HepG2 (cell line): ENCODE measurements around the gene SMC1B. TPM values are rescaled to one million over a fixed set of nuclear protein-coding genes. Genes with fewer than 3 reads are reported as not detected.

Experiments
- ATAC-seq: fragments of 200-7000 bp; cut with Tn5 transposase; 3 replicates; pipeline ENCODE4 v1.9.1; 2020; ENCODE audit warnings: mild to moderate bottlenecking, moderate library complexity
- BruUV-seq: library from RNA; stranded (reverse); fragments of 400-500 nt; replicated peaks from 2 replicates; lab custom pipeline; 2021; lab: Mats Ljungman, UMichigan
- CTCF ChIA-PET: fragments of 300-600 bp; formaldehyde crosslinking; extraction: SDS; loops from one replicate; lab custom pipeline; 2021; ENCODE audit warnings: low total read pairs, inconsistent platforms, low intra/inter-chr PET ratio; lab: Yijun Ruan, JAX
- POLR2A ChIA-PET: fragments of 350-600 bp; sonication (Branson Sonifier 250); formaldehyde crosslinking; loops from one replicate; lab custom pipeline; 2020; ENCODE audit warnings: antibody characterized with exemption, inconsistent platforms; lab: Yijun Ruan, JAX
- DNase-seq: peaks from one replicate; pipeline ENCODE4 v3.0.0-alpha.2; 2015; ENCODE audit warnings: low spot score
- FAIRE-seq: peaks from 3 replicates; lab custom pipeline; 2011; peaks lifted over from hg19 to GRCh38; lab: Jason Lieb, UNC
- H2AFZ ChIP-seq: one replicate; pipeline ENCODE4 v1.6.1; 2011; ENCODE audit warnings: low read length, inconsistent platforms
- H3K27ac ChIP-seq: fragments of 300-600 bp; 3 replicates; pipeline ENCODE4 v1.8.0; 2011; ENCODE audit warnings: mixed run types, mild to moderate bottlenecking, mixed read lengths, low read length, inconsistent platforms; ENCODE audit not compliant: insufficient read depth; ENCODE audit errors: extremely low read length
- H3K27me3 ChIP-seq, 2 experiments: fragments of 200-600 bp in 1 of 2; 2 replicates in 1 of 2; 3 replicates in 1 of 2; pipeline versions ENCODE4 v1.6.0 to v1.8.0; 2011; ENCODE audit warnings: low read length in 2 of 2, mild to moderate bottlenecking in 2 of 2, moderate library complexity in 2 of 2, inconsistent platforms in 1 of 2; ENCODE audit not compliant: insufficient read depth in 2 of 2, control insufficient read depth in 1 of 2
- H3K36me3 ChIP-seq, 2 experiments: fragments of 200-600 bp in 1 of 2; replicated peaks in 1 of 2; 2 replicates in 1 of 2; 3 replicates in 1 of 2; pipeline versions ENCODE4 v1.5.1 to v1.8.0; 2011; ENCODE audit warnings: low read length in 2 of 2, inconsistent platforms in 1 of 2; ENCODE audit not compliant: insufficient read depth in 2 of 2, control insufficient read depth in 1 of 2
- H3K4me1 ChIP-seq: 2 replicates; pipeline ENCODE4 v1.5.1; 2012; ENCODE audit warnings: low read length, inconsistent platforms; ENCODE audit not compliant: insufficient read depth
- H3K4me2 ChIP-seq: 2 replicates; pipeline ENCODE4 v1.6.0; 2011; ENCODE audit warnings: low read depth, low read length, inconsistent platforms
- H3K4me3 ChIP-seq, 3 experiments: fragments of 200-600 bp in 1 of 3; sonication (generic), shearing (Covaris generic) in 1 of 3; replicated peaks in 1 of 3; 2 replicates each; pipeline ENCODE4 v1.5.1; 2011 to 2016; ENCODE audit warnings: low read length in 3 of 3, inconsistent platforms in 2 of 3, low read depth in 2 of 3, mild to moderate bottlenecking in 2 of 3, control low read depth in 1 of 3, mixed read lengths in 1 of 3; ENCODE audit not compliant: insufficient read depth in 1 of 3
- H3K79me2 ChIP-seq: one replicate; pipeline ENCODE4 v1.6.1; 2011; ENCODE audit warnings: low read length, inconsistent platforms; ENCODE audit not compliant: insufficient read depth
- H3K9ac ChIP-seq: 2 replicates; pipeline ENCODE4 v1.6.0; 2011; ENCODE audit warnings: mild to moderate bottlenecking, low read depth, low read length, inconsistent platforms; ENCODE audit not compliant: insufficient read depth
- H3K9me3 ChIP-seq: 2 replicates; pipeline ENCODE4 v1.5.1; 2012; ENCODE audit warnings: mild to moderate bottlenecking, low read length
- H4K20me1 ChIP-seq: 2 replicates; pipeline ENCODE4 v1.6.0; 2011; ENCODE audit warnings: inconsistent platforms, mild to moderate bottlenecking, low read length, moderate library complexity; ENCODE audit not compliant: insufficient read depth
- HOXA9 ChIP-seq: sonication (generic); formaldehyde crosslinking; IDR thresholded peaks from 2 replicates; pipeline ENCODE4 v1.8.1; 2022; ENCODE audit warnings: missing genetic modification reagents, mild to moderate bottlenecking, moderate library complexity, borderline replicate concordance
- MZF1 ChIP-seq: sonication (generic); formaldehyde crosslinking; IDR thresholded peaks from 2 replicates; pipeline ENCODE4 v1.8.1; 2023; ENCODE audit warnings: mild to moderate bottlenecking, missing genetic modification reagents, borderline replicate concordance
- WGBS: methylation state at CpG from one replicate; pipeline ENCODE4 v1.1.6; 2017; ENCODE audit warnings: low lambda C conversion rate; 5-methylcytosine and 5-hydroxymethylcytosine counted together
- in situ Hi-C: cut with HindIII; loops from 2 replicates; pipeline ENCODE4 v1.10.0; 2017; ENCODE audit warnings: low pct_unique_long_range_greater_than_20kb; ENCODE audit not compliant: extremely low pct_ligation_motif_present
- intact Hi-C: fragments of 100-400 bp; cut with micrococcal nuclease; formaldehyde crosslinking; loops from one replicate; pipeline ENCODE4 v1.10.0; 2022; ENCODE audit not compliant: unreplicated experiment
- polyA plus RNA-seq, 8 experiments: library from polyadenylated mRNA; depleted of rRNA in 3 of 8; stranded (reverse) in 7 of 8; unstranded in 1 of 8; fragments of >200 nt; fragmentation: Illumina TruSeq in 4 of 8; extraction: Trizol in 4 of 8; gene quantifications; 2 replicates each; pipeline versions ENCODE4 v1.2.1 to v1.2.3, GENCODE V29; 2011 to 2016; ENCODE audit warnings: low read depth in 4 of 8, missing spikeins in 1 of 8, mixed read lengths in 1 of 8; ENCODE audit not compliant: insufficient read depth in 1 of 8
- total RNA-seq, 5 experiments: library from RNA; depleted of rRNA; stranded (reverse); fragments of >200 nt; fragmentation: Illumina TruSeq; extraction: Trizol; gene quantifications; 2 replicates each; pipeline ENCODE4 v1.2.3, GENCODE V29; 2016; ENCODE audit warnings: low read depth in 1 of 5
- TF ChIP-seq, protein P1 (sequence below): sonication (generic); formaldehyde crosslinking; IDR thresholded peaks from 2 replicates; pipeline ENCODE4 v1.4.0; 2020; ENCODE audit warnings: missing genetic modification reagents
- TF ChIP-seq, protein P2 (sequence below): sonication (generic); formaldehyde crosslinking; IDR thresholded peaks from 2 replicates; pipeline ENCODE4 v1.8.1; 2022; ENCODE audit warnings: low read depth, mild to moderate bottlenecking, missing genetic modification reagents
- TF ChIP-seq, protein P3 (sequence below): sonication (generic); formaldehyde crosslinking; IDR thresholded peaks from 2 replicates; pipeline ENCODE4 v1.4.0; 2020; ENCODE audit warnings: mild to moderate bottlenecking, missing genetic modification reagents

The SMC1B gene
- total and polyA plus RNA-seq, 2 of the 13 experiments (the other 11 are each of a cell fraction or from before 2014, with no cell fraction given) = not detected

GRCh38 chr22:45389546-45389945, 23.9 kb downstream of the SMC1B start (continued):
- TF ChIP-seq, protein P1, sequence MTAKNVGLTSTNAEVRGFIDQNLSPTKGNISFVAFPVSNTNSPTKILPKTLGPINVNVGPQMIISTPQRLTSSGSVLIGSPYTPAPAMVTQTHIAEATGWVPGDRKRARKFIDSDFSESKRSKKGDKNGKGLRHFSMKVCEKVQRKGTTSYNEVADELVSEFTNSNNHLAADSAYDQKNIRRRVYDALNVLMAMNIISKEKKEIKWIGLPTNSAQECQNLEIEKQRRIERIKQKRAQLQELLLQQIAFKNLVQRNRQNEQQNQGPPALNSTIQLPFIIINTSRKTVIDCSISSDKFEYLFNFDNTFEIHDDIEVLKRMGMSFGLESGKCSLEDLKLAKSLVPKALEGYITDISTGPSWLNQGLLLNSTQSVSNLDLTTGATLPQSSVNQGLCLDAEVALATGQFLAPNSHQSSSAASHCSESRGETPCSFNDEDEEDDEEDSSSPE = no peak
- TF ChIP-seq, protein P2, sequence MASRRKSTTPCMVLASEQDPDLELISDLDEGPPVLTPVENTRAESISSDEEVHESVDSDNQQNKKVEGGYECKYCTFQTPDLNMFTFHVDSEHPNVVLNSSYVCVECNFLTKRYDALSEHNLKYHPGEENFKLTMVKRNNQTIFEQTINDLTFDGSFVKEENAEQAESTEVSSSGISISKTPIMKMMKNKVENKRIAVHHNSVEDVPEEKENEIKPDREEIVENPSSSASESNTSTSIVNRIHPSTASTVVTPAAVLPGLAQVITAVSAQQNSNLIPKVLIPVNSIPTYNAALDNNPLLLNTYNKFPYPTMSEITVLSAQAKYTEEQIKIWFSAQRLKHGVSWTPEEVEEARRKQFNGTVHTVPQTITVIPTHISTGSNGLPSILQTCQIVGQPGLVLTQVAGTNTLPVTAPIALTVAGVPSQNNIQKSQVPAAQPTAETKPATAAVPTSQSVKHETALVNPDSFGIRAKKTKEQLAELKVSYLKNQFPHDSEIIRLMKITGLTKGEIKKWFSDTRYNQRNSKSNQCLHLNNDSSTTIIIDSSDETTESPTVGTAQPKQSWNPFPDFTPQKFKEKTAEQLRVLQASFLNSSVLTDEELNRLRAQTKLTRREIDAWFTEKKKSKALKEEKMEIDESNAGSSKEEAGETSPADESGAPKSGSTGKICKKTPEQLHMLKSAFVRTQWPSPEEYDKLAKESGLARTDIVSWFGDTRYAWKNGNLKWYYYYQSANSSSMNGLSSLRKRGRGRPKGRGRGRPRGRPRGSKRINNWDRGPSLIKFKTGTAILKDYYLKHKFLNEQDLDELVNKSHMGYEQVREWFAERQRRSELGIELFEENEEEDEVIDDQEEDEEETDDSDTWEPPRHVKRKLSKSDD (CRISPR knock-in tag) = no peak
- TF ChIP-seq, all 625 proteins: peak for 0

- no peaks in the 10 kb centered on the region for H4K20me1 ChIP-seq
- no peak for ATAC-seq
- TF ChIP-seq HOXA9 (CRISPR knock-in tag) (no peak), MZF1 (CRISPR knock-in tag) (no peak)
- TF ChIP-seq, protein P3, sequence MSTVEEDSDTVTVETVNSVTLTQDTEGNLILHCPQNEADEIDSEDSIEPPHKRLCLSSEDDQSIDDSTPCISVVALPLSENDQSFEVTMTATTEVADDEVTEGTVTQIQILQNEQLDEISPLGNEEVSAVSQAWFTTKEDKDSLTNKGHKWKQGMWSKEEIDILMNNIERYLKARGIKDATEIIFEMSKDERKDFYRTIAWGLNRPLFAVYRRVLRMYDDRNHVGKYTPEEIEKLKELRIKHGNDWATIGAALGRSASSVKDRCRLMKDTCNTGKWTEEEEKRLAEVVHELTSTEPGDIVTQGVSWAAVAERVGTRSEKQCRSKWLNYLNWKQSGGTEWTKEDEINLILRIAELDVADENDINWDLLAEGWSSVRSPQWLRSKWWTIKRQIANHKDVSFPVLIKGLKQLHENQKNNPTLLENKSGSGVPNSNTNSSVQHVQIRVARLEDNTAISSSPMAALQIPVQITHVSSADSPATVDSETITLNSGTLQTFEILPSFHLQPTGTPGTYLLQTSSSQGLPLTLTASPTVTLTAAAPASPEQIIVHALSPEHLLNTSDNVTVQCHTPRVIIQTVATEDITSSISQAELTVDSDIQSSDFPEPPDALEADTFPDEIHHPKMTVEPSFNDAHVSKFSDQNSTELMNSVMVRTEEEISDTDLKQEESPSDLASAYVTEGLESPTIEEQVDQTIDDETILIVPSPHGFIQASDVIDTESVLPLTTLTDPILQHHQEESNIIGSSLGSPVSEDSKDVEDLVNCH (CRISPR knock-in tag) = no peak
- TF ChIP-seq, all 625 proteins: peak for 0
- CTCF ChIA-PET = no interaction called here
- FAIRE-seq (no peak), DNase-seq (no peak)
- H3K9ac ChIP-seq = no peak overlapping the region
- H3K27ac ChIP-seq = no peak overlapping the region
- POLR2A ChIA-PET = no interaction called here
- no peak overlapping the region for H2AFZ ChIP-seq
- no peaks in the 10 kb centered on the region; a peak in 1 of 5 replicates for H3K27me3 ChIP-seq
- H3K9me3 ChIP-seq = no peaks in the 10 kb centered on the region
- WGBS = 0% methylated on average over 2 of the region's 2 CpGs
- no peaks in the 10 kb centered on the region for H3K79me2 ChIP-seq
- H3K36me3 ChIP-seq = no peaks in the 10 kb centered on the region
- H3K4me1 ChIP-seq = no peaks in the 10 kb centered on the region
- no TSS peak for BruUV-seq
- in situ Hi-C loops = no loop called here
- intact Hi-C loops = no loop called here
- H3K4me2 ChIP-seq = no peak overlapping the region
- no peak overlapping the region for H3K4me3 ChIP-seq
Measured at GRCh38 chr22:45381348-45381747, 32.1 kb downstream of the SMC1B start.
